Lower leg skin (tissue), 4 donors: ENCODE data around the gene DLG2. TPM values are rescaled to one million over a fixed set of nuclear protein-coding genes. Genes with fewer than 3 reads are reported as not detected.

ENCODE experiments used
- DNase-seq, 2 donors: peaks; one replicate each; pipeline ENCODE4 v3.0.0-alpha.2; 2019; ENCODE audit warnings: low spot score in 2 of 2
- H3K4me3 ChIP-seq: fragments of 200-600 bp; sonication (generic); 2 replicates; pipeline ENCODE4 v1.5.1; 2017; ENCODE audit warnings: mild to moderate bottlenecking, low read depth; ENCODE audit not compliant: poor library complexity, severe bottlenecking
- POLR2A ChIP-seq, 2 donors: fragments of 450-650 bp; IDR thresholded peaks; one replicate each; pipeline ENCODE4 v1.6.1; 2016 to 2017; ENCODE audit warnings: antibody characterized with exemption in 2 of 2, mild to moderate bottlenecking in 1 of 2, moderate library complexity in 1 of 2
- WGBS, 2 donors: methylation state at CpG; one replicate each; pipeline ENCODE4 v1.1.5; 2018; 5-methylcytosine and 5-hydroxymethylcytosine counted together
- intact Hi-C: fragments of 100-400 bp; cut with DNase I; formaldehyde crosslinking; loops from one replicate; pipeline ENCODE4 v1.15.0; 2023; ENCODE audit warnings: low total_unique reads
- total RNA-seq, 4 donors: library from RNA; depleted of rRNA; stranded (reverse); fragments of >200 nt; gene quantifications; one replicate each; pipeline ENCODE4 v1.1.0, GENCODE V29; 2016
- TF ChIP-seq, protein P1 (sequence below), 3 donors: fragments of 450-650 bp; IDR thresholded peaks; one replicate each; pipeline ENCODE4 v1.5.1; 2016; ENCODE audit warnings: antibody characterized with exemption in 3 of 3, mild to moderate bottlenecking in 3 of 3, moderate library complexity in 2 of 3

DLG2 gene
- total RNA-seq, 4 donors from 2014 or later, result 37.6 to 68.3 (median 46.0) TPM

GRCh38 chr11:84173078-84173477, 1454.1 kb downstream of the DLG2 start:
- intact Hi-C loops, result no loop called here
- no peak overlapping the region for H3K4me3 ChIP-seq
- DNase-seq, result no peak
- TF ChIP-seq, protein P1, sequence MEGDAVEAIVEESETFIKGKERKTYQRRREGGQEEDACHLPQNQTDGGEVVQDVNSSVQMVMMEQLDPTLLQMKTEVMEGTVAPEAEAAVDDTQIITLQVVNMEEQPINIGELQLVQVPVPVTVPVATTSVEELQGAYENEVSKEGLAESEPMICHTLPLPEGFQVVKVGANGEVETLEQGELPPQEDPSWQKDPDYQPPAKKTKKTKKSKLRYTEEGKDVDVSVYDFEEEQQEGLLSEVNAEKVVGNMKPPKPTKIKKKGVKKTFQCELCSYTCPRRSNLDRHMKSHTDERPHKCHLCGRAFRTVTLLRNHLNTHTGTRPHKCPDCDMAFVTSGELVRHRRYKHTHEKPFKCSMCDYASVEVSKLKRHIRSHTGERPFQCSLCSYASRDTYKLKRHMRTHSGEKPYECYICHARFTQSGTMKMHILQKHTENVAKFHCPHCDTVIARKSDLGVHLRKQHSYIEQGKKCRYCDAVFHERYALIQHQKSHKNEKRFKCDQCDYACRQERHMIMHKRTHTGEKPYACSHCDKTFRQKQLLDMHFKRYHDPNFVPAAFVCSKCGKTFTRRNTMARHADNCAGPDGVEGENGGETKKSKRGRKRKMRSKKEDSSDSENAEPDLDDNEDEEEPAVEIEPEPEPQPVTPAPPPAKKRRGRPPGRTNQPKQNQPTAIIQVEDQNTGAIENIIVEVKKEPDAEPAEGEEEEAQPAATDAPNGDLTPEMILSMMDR (IDR thresholded peaks at IDR 0.05), result no peak
- TF ChIP-seq POLR2A (IDR thresholded peaks at IDR 0.05), result no peak

DNA sequence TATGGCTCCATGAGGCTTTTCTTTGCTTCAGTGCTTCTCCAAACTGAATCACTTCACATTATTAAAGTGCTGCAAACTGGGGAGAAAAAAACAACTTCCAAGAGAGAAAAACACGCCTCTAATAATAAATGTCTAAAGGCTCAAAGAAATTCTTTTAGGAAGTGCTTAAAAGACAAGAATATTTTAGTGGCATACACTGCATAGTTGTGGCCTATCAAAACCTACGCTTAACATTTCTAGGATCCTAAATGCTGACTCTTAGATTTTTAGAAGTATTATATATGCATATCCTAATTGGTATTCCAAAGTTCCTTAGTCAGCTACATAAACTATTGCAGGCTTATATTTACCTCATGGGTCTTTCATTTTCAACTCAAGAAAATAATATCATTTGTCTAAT, 1462.0 kb downstream of the DLG2 start:
- no peak for TF ChIP-seq POLR2A (IDR thresholded peaks at IDR 0.05)
- TF ChIP-seq, protein P1 (IDR thresholded peaks at IDR 0.05), result no peak
- 75 to 89% methylated on average over 2 of the region's 2 CpGs for WGBS, 2 donors
- intact Hi-C loops, result no loop called here
- no peak for DNase-seq
- H3K4me3 ChIP-seq, result no peak overlapping the region

DNA sequence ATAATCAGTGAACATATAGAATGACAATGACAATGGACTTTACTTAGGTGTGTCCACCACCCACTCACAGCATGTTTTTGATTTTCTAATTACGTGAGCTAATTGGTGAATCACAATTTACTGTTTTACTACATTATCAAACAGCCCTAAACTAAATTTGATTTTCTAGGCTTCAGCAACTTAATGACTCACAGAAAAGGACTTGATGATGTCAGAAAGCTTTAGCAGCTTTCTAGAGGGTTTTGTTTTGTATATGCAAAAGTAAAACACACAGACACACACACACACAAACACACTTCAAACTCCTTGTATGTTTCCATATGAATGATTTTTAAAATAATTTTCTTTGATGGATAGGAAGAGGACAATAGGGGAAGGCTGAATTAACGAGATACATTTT, 1462.4 kb downstream of the DLG2 start:
- TF ChIP-seq POLR2A (IDR thresholded peaks at IDR 0.05), result no peak
- TF ChIP-seq, protein P1 (IDR thresholded peaks at IDR 0.05), result no peak
- DNase-seq, result no peak
- intact Hi-C loops, result no loop called here
- WGBS, 2 donors, result 64 to 80% methylated on average over 2 of the region's 2 CpGs
- H3K4me3 ChIP-seq, result no peak overlapping the region

DNA sequence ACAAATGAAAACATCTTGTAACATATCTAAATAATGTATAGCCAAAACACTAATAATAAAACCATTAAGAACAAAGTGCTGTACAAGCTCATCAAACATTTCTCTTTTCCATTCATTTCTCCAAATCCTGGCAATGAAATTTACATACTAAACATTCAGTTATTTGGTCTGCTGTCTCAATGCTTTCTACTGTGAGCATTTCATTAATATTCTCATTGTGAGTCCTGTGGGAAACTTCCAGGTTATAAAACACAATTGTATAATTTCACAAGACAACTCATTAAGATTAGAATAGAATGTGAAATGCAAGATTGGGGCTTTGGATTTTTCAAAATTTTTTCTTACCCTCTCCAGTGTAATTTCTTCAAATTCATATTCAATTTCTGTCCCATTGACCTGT, 1464.0 kb downstream of the DLG2 start:
- H3K4me3 ChIP-seq, result no peak overlapping the region
- TF ChIP-seq, protein P1 (IDR thresholded peaks at IDR 0.05), result no peak
- TF ChIP-seq POLR2A (IDR thresholded peaks at IDR 0.05), result no peak
- intact Hi-C loops, result no loop called here
- DNase-seq, result no peak

DNA sequence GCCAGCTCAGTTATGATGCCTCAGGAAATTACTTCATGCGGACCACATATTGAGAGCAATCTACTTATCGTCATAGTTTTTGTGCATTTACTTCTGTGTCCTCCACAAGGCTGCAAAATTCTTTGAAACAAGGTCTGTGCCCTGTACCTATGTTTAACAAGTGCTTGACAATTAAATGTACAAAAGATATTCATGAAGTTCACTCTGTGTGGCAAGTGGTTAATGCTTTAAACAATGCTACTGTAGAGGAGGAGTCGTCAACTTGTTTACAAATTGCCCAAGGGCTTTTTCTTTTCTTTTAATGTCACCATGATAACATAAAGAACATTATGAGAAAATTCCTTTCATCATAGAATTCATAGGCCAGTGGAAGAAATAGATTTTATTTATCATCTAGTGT, 1469.5 kb downstream of the DLG2 start:
- intact Hi-C loops, result no loop called here
- no peak for DNase-seq
- H3K4me3 ChIP-seq, result no peak overlapping the region
- TF ChIP-seq POLR2A (IDR thresholded peaks at IDR 0.05), result no peak
- TF ChIP-seq, protein P1 (IDR thresholded peaks at IDR 0.05), result no peak
- WGBS, 2 donors, result 71 to 73% methylated on average over 3 of the region's 3 CpGs

DNA sequence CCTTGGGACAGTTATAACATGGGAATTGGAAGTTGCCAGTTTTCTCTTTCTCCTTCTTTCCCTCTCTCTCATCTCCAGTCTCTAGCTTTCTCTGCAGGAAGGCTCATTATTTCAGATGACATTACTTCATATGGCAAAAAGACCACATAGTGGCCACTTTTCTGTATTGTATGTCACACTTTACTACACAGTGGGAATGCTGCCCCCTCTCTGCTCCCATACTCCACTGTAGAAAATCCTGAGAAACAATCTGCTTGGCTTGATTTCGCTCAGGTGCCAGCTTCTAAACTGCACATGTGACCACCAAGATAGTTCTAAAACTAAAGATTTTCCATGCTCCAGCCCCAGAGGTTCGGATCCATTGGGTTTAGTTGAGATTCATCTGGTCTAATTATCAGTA, 1480.3 kb downstream of the DLG2 start:
- WGBS, 2 donors, result 87 to 88% methylated on average over 2 of the region's 2 CpGs
- H3K4me3 ChIP-seq, result no peak overlapping the region
- TF ChIP-seq POLR2A (IDR thresholded peaks at IDR 0.05), result no peak
- TF ChIP-seq, protein P1 (IDR thresholded peaks at IDR 0.05), result no peak
- intact Hi-C loops, result no loop called here
- DNase-seq, result no peak
